Mammary epithelial cell (primary cell): Measurements from ENCODE around the gene LRRC53.

ENCODE experiments used
- EZH2 ChIP-seq: IDR thresholded peaks from 2 replicates; pipeline ENCODE4 v1.6.1; 2012; ENCODE audit warnings: low read length, inconsistent platforms, borderline replicate concordance
- TF ChIP-seq, protein P1 (sequence below), 2 donors: IDR thresholded peaks in 1 of 2; conservative IDR thresholded peaks in 1 of 2; 2 replicates each; pipeline ENCODE4 v1.5.1; 2011 to 2012; ENCODE audit warnings: inconsistent platforms in 2 of 2, low read length in 2 of 2, mild to moderate bottlenecking in 2 of 2, control low read depth in 1 of 2, low read depth in 1 of 2; ENCODE audit not compliant: insufficient read depth in 1 of 2; ENCODE audit errors: extremely low read depth in 1 of 2

DNA sequence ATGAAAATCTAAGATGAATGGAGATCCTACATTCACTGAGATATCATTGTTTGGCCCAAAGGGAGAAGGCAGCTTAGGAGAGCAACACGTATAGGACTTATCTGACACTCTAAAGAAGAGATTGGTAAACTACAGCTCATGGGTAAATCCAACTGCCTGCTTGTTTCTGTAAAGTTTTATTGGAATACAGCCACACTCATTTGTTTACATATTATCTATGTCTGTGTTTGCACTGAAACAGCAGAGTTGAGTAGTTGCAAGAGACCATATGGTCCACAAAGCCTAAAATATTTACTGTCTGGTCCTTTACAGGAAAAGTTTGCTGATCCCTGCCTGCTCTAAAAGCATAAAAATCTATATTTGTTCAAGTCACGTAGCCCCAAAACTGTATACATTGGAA is 14.3 kb upstream of the LRRC53 start:
- TF ChIP-seq, protein P1, sequence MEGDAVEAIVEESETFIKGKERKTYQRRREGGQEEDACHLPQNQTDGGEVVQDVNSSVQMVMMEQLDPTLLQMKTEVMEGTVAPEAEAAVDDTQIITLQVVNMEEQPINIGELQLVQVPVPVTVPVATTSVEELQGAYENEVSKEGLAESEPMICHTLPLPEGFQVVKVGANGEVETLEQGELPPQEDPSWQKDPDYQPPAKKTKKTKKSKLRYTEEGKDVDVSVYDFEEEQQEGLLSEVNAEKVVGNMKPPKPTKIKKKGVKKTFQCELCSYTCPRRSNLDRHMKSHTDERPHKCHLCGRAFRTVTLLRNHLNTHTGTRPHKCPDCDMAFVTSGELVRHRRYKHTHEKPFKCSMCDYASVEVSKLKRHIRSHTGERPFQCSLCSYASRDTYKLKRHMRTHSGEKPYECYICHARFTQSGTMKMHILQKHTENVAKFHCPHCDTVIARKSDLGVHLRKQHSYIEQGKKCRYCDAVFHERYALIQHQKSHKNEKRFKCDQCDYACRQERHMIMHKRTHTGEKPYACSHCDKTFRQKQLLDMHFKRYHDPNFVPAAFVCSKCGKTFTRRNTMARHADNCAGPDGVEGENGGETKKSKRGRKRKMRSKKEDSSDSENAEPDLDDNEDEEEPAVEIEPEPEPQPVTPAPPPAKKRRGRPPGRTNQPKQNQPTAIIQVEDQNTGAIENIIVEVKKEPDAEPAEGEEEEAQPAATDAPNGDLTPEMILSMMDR (conservative IDR thresholded peaks at IDR 0.05 in 1 of 2, IDR thresholded peaks at IDR 0.05 in 1 of 2; ENCODE audit: extremely low read depth in 1 of 2, insufficient read depth in 1 of 2, low read depth in 1 of 2, low read length in 2 of 2) = no peak
- no peak for TF ChIP-seq EZH2
